Measurements from ENCODE around the gene PLPPR2.
A peak's percentile ranks its signal among the peaks of the same experiment; 100 is the strongest.
"Not testable (repeated sequence)": the region's sequence is repeated elsewhere in the genome, so short reads cannot be mapped to it uniquely, and the experiment has no call there.

PLPPR2 gene

GRCh38 chr19:11355160-11356073 is at the start of gene PLPPR2:
Gene PLPPR2 (plus strand): TSS chr19:11355432. CDS start chr19:11357674, 2,242 bp downstream.
- peak; percentile 74 for DNase-seq (ENCODE audit: low read depth)

- no peak for DNase-seq (ENCODE audit: low read depth)
Measured at GRCh38 chr19:11306337-11306736, 48.9 kb upstream of the PLPPR2 start.

- not testable (repeated sequence) for DNase-seq (ENCODE audit: low read depth)
Measured at GRCh38 chr19:11320278-11320995, 34.8 kb upstream of the PLPPR2 start.

GRCh38 chr19:11321191-11322126 is 33.8 kb upstream of the PLPPR2 start:
- DNase-seq (ENCODE audit: low read depth): no peak

- no peak for DNase-seq (ENCODE audit: low read depth)
Measured at GRCh38 chr19:11322269-11323024, 32.8 kb upstream of the PLPPR2 start.

- no peak for DNase-seq (ENCODE audit: low read depth)
Measured at GRCh38 chr19:11323601-11324078, 31.6 kb upstream of the PLPPR2 start.

- DNase-seq (ENCODE audit: low read depth): peak; percentile 90
Measured at GRCh38 chr19:11324079-11324661, 31.1 kb upstream of the PLPPR2 start.

- no peak for DNase-seq (ENCODE audit: low read depth)
Measured at GRCh38 chr19:11324748-11325389, 30.4 kb upstream of the PLPPR2 start.

- DNase-seq (ENCODE audit: low read depth): no peak
Measured at GRCh38 chr19:11325544-11325943, 29.7 kb upstream of the PLPPR2 start.

GRCh38 chr19:11330127-11330526 is 25.1 kb upstream of the PLPPR2 start:
- no peak for DNase-seq (ENCODE audit: low read depth)

GRCh38 chr19:11331502-11331901 is 23.7 kb upstream of the PLPPR2 start:
- no peak for DNase-seq (ENCODE audit: low read depth)

- no peak for DNase-seq (ENCODE audit: low read depth)
Measured at GRCh38 chr19:11332822-11333221, 22.4 kb upstream of the PLPPR2 start.

- not testable (repeated sequence) for DNase-seq (ENCODE audit: low read depth)
Measured at GRCh38 chr19:11333838-11334237, 21.4 kb upstream of the PLPPR2 start.

- DNase-seq (ENCODE audit: low read depth): no peak
Measured at GRCh38 chr19:11335449-11336146, 19.6 kb upstream of the PLPPR2 start.

GRCh38 chr19:11337080-11337479 is 18.2 kb upstream of the PLPPR2 start:
- no peak for DNase-seq (ENCODE audit: low read depth)

- no peak for DNase-seq (ENCODE audit: low read depth)
Measured at GRCh38 chr19:11338121-11338520, 17.1 kb upstream of the PLPPR2 start.

- no peak for DNase-seq (ENCODE audit: low read depth)
Measured at GRCh38 chr19:11338569-11339253, 16.5 kb upstream of the PLPPR2 start.

GRCh38 chr19:11339254-11340098 is 15.8 kb upstream of the PLPPR2 start, which contains the start of gene RAB3D:
Gene RAB3D (minus strand): TSS chr19:11339657. CDS start chr19:11337399, 2,258 bp downstream.
- peak; percentile 26 for DNase-seq (ENCODE audit: low read depth)
